ENCODE data around the gene PHB1. TPM values are rescaled to one million over a fixed set of nuclear protein-coding genes. Genes with fewer than 3 reads are reported as not detected.

The PHB1 gene
- total RNA-seq, 1 experiment from 2014 or later = 325 TPM

DNA sequence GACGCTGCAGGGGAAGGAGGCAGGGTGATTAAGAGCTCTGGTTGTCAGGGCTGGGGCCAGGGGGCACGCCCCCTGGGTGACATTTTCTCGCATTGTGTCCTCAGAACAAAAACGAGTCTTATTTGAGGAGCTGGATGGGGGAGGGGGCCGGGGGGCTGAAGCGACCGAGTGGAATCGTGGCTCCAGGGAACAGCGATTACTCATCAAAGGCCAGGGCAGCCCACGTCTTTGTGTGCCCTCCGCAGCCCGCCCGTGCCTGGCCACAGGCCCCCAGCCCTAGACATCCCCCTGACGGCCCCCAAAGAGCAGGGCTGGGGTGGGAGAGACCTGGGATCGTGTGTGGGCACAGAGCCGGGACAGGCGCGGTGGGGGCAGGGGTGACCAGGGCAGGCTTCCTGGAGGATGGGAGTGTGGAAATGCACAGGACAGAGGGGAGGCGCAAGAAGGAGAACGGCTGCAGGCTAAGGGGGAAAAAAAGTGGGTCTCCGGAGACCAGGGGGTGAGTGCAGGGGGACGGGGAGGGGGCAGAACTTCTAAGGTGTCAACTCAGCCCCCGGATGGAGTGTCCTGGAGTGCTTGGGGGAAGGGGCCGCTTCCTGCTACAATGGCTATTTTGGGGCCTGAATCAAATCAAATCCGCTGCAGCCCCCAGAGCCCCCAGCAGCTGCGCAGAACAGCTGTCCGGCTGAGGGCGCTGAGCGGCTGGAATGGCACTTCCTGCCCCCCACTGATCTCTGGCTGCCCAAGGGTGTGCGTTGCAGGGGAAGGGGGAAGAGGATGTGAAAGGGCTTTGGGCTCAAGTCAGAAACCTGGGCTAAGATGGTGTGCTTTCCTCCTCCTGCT, 24.0 kb upstream of the PHB1 start:
- Histone ChIP-seq H3K79me2 (ENCODE audit: insufficient read depth, low read length) (no peaks in the 10 kb centered on the region), H2BK120ac (ENCODE audit: low read depth, low read length, poor library complexity, severe bottlenecking) (no peak overlapping the region), H4K5ac (ENCODE audit: insufficient read length, low read depth, low read length) (no peak overlapping the region), H3K23ac (ENCODE audit: insufficient read length, low read depth, low read length) (no peak overlapping the region), H2BK15ac (ENCODE audit: low read depth, low read length) (no peak overlapping the region), H2AFZ (ENCODE audit: low read length) (no peak overlapping the region), H3K4me1 (ENCODE audit: insufficient read depth, low read length) (peaks cover 6% of the 10 kb centered on the region; the same call in 1 of the 2 replicates), H2BK12ac (ENCODE audit: insufficient read length, low read depth, low read length) (no peak overlapping the region), H3K18ac (ENCODE audit: insufficient read length, low read depth, low read length) (peak overlapping the region; percentile 9), H3K56ac (ENCODE audit: insufficient read length, low read depth, low read length) (no peak overlapping the region), H3K27me3 (ENCODE audit: insufficient read depth, low read length) (no peaks in the 10 kb centered on the region), H3K79me1 (ENCODE audit: insufficient read depth, low read depth, low read length, poor library complexity, severe bottlenecking) (no peaks in the 10 kb centered on the region), H2AK5ac (ENCODE audit: insufficient read length, low read length) (no peak overlapping the region), H2BK5ac (ENCODE audit: insufficient read length, low read length) (no peak overlapping the region), H3K27ac (ENCODE audit: insufficient read length, low read depth, low read length) (no peak overlapping the region), H4K91ac (ENCODE audit: insufficient read length, low read depth, low read length) (no peak overlapping the region), H3K23me2 (ENCODE audit: insufficient read length, low read depth, low read length, poor library complexity, severe bottlenecking) (peaks cover 8% of the 10 kb centered on the region), H3K4ac (ENCODE audit: low read depth, low read length) (no peak overlapping the region), H2BK20ac (ENCODE audit: low read depth, low read length, poor library complexity, severe bottlenecking) (no peak overlapping the region), H3K9me3 (ENCODE audit: control insufficient read depth, low read depth, low read length) (no peaks in the 10 kb centered on the region), H4K20me1 (ENCODE audit: control insufficient read depth, insufficient read depth, insufficient read length) (no peaks in the 10 kb centered on the region), H3K9ac (ENCODE audit: extremely low read depth, insufficient read length, low read length) (no peak overlapping the region), H3T11ph (ENCODE audit: low read length) (no peak overlapping the region), H3K14ac (ENCODE audit: insufficient read depth, low read length) (no peak overlapping the region), H3K4me2 (ENCODE audit: insufficient read depth, insufficient read length, low read length) (peak overlapping the region; percentile 34), H4K8ac (replicated peaks; ENCODE audit: insufficient read length, low read depth, low read length) (no peak overlapping the region)
- WGBS (ENCODE audit: extremely low coverage, insufficient read length, low lambda C conversion rate) = no CpG with 5 or more reads among the region's 30 CpGs
- peaks cover 71% of the 10 kb centered on the region for H3K27me3 Mint-ChIP-seq (ENCODE audit: low read depth)
- H3K4me3 Mint-ChIP-seq = peak overlapping the region; percentile 54 to 58; a peak in 4 of 5 replicates
- TF ChIP-seq, protein P1, sequence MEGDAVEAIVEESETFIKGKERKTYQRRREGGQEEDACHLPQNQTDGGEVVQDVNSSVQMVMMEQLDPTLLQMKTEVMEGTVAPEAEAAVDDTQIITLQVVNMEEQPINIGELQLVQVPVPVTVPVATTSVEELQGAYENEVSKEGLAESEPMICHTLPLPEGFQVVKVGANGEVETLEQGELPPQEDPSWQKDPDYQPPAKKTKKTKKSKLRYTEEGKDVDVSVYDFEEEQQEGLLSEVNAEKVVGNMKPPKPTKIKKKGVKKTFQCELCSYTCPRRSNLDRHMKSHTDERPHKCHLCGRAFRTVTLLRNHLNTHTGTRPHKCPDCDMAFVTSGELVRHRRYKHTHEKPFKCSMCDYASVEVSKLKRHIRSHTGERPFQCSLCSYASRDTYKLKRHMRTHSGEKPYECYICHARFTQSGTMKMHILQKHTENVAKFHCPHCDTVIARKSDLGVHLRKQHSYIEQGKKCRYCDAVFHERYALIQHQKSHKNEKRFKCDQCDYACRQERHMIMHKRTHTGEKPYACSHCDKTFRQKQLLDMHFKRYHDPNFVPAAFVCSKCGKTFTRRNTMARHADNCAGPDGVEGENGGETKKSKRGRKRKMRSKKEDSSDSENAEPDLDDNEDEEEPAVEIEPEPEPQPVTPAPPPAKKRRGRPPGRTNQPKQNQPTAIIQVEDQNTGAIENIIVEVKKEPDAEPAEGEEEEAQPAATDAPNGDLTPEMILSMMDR (conservative IDR thresholded peaks at IDR 0.05) = 0 out of 3 replicates have a peak, but pooled peaks have one; percentile 17
- peaks cover 38 to 45% of the 10 kb centered on the region in 2 experiments for H3K4me1 Mint-ChIP-seq
- H3K9me3 Mint-ChIP-seq = peaks cover 0 to 4% of the 10 kb centered on the region in 2 experiments; a peak in 1 of 5 replicates
- H3K27ac Mint-ChIP-seq = peak overlapping the region in 1 of 3 experiments; percentile 20; a peak in 1 of 7 replicates
- DNase-seq = peak; percentile 63
- H3K36me3 Mint-ChIP-seq (ENCODE audit: insufficient read depth in 1 of 3, low read depth in 3 of 3) = no peaks in the 10 kb centered on the region; a peak in 1 of 7 replicates

Measured in H9 (cell line).